Pancreas (tissue), 10 donors: Measurements from ENCODE around the gene IRF4. TPM values are rescaled to one million over a fixed set of nuclear protein-coding genes. Genes with fewer than 3 reads are reported as not detected.

Experiments
- ATAC-seq, 4 donors: fragments of 200-7000 bp; cut with Tn5 transposase; one replicate each; pipeline versions ENCODE4 v1.8.0 to v1.9.1; 2020; ENCODE audit warnings: mild to moderate bottlenecking in 4 of 4, moderate library complexity in 4 of 4
- DNase-seq, 6 donors: peaks; one replicate each; pipeline ENCODE4 v3.0.0-alpha.2; 2020
- FAIRE-seq: peaks from 2 replicates; lab custom pipeline; 2012; peaks lifted over from hg19 to GRCh38; lab: Jason Lieb, UNC
- H3K27ac ChIP-seq, 4 donors: fragments of 200-600 bp; sonication (generic); 1 replicate in 3 of 4; 2 replicates in 1 of 4; pipeline versions ENCODE4 v1.5.0 to v1.8.0; 2020
- H3K27me3 ChIP-seq, 4 donors: fragments of 200-600 bp; one replicate each; pipeline ENCODE4 v1.8.0; 2021
- H3K36me3 ChIP-seq, 3 donors: fragments of 200-600 bp; sonication (generic) in 1 of 3; one replicate each; pipeline versions ENCODE4 v1.5.0 to v1.8.0; 2020 to 2021
- H3K4me1 ChIP-seq, 3 donors: fragments of 200-600 bp; one replicate each; pipeline ENCODE4 v1.8.0; 2021
- H3K4me3 ChIP-seq, 4 donors: fragments of 200-600 bp; sonication (generic) in 2 of 4; one replicate each; pipeline versions ENCODE4 v1.5.0 to v1.8.0; 2020 to 2021
- H3K9me3 ChIP-seq, 4 donors: fragments of 200-600 bp; one replicate each; pipeline ENCODE4 v1.8.0; 2021
- CTCF ChIP-seq, 4 donors: fragments of 200-600 bp; sonication (generic) in 3 of 4; IDR thresholded peaks; one replicate each; pipeline versions ENCODE4 v1.5.0 to v1.8.0; 2021; ENCODE audit warnings: antibody characterized with exemption in 4 of 4
- WGBS, 2 donors: extraction: QIAGEN DNeasy Blood & Tissue Kit; methylation state at CpG; one replicate each; pipeline ENCODE4 v1.1.7; 2013; 5-methylcytosine and 5-hydroxymethylcytosine counted together
- intact Hi-C, 3 donors: fragments of 100-400 bp; cut with DNase I; formaldehyde crosslinking; loops; one replicate each; pipeline versions ENCODE4 v1.11.1 to v1.14.2; 2022
- polyA plus RNA-seq, 2 donors: library from polyadenylated mRNA; stranded (reverse); fragments of 200-250 nt; gene quantifications; one replicate each; pipeline ENCODE4 v1.2.3, GENCODE V29; 2013
- total RNA-seq, 6 donors: library from RNA; stranded (reverse); fragmentation: NEBNext Ultra II Directional in 4 of 6; extraction: Animal tissue kit (Norgen Biotek cat#: 25700) in 4 of 6; gene quantifications; one replicate each; pipeline versions ENCODE4 v1.2.1 to v1.2.4, GENCODE V29; 2021 to 2023
- donor health status: healthy with polysubstance abuse.
- donor health status: DM: no; HTN: no; CAD: no; lungs with moderate emphysema.
- donor health status: DM: no; HTN: no; CAD: no.
- donor health status: control.
- donor health status: control.
- donor health status: Bipolar disorder and iron deficiency.
- donor health status: DM: yes; HTN: yes; CAD: no.
- donor health status: DM: no; HTN: no; CAD: no.
- donor health status: DM: no; HTN: no; CAD: no.
- donor health status: DM: yes; HTN: yes; CAD: no.

Gene IRF4
- total and polyA plus RNA-seq, 8 donors, result 0.04 to 3.8 (median 0.44) TPM

- Histone ChIP-seq H3K36me3 (no peaks in the 10 kb centered on the region), H3K4me1 (no peaks in the 10 kb centered on the region), H3K27ac (no peak overlapping the region), H3K4me3 (no peak overlapping the region), H3K27me3 (no peaks in the 10 kb centered on the region), H3K9me3 (no peaks in the 10 kb centered on the region)
- no peak for FAIRE-seq
- no peak for ATAC-seq
- 74 to 82% methylated on average over 19 of the region's 19 CpGs for WGBS, 2 donors
- DNase-seq, result no peak
- TF ChIP-seq CTCF (IDR thresholded peaks at IDR 0.05), result no peak
- intact Hi-C loops, result no loop called here
Measured at GRCh38 chr6:448296-449056, 56.9 kb downstream of the IRF4 start.

GRCh38 chr6:449057-449430 is 57.5 kb downstream of the IRF4 start:
- Histone ChIP-seq H3K36me3 (no peaks in the 10 kb centered on the region), H3K9me3 (no peaks in the 10 kb centered on the region), H3K27ac (no peak overlapping the region), H3K27me3 (no peaks in the 10 kb centered on the region), H3K4me1 (no peaks in the 10 kb centered on the region), H3K4me3 (no peak overlapping the region)
- ATAC-seq (no peak), FAIRE-seq (no peak), DNase-seq (no peak)
- WGBS, 2 donors, result 69 to 78% methylated on average over 12 of the region's 12 CpGs
- intact Hi-C loops, result no loop called here
- no peak for TF ChIP-seq CTCF (IDR thresholded peaks at IDR 0.05)

GRCh38 chr6:449486-450419 is 58.2 kb downstream of the IRF4 start:
- Histone ChIP-seq H3K36me3 (no peaks in the 10 kb centered on the region), H3K4me1 (no peaks in the 10 kb centered on the region), H3K4me3 (no peak overlapping the region), H3K9me3 (no peaks in the 10 kb centered on the region), H3K27ac (no peak overlapping the region), H3K27me3 (no peaks in the 10 kb centered on the region)
- DNase-seq (no peak), FAIRE-seq (no peak), ATAC-seq (no peak)
- intact Hi-C loops, result no loop called here
- no peak for TF ChIP-seq CTCF (IDR thresholded peaks at IDR 0.05)
- 87 to 89% methylated on average over 52 to 62 of the region's 62 CpGs for WGBS, 2 donors

- DNase-seq (no peak), FAIRE-seq (no peak), ATAC-seq (no peak)
- TF ChIP-seq CTCF (IDR thresholded peaks at IDR 0.05), result no peak
- 76 to 83% methylated on average over 12 of the region's 12 CpGs for WGBS, 2 donors
- Histone ChIP-seq H3K4me1 (no peaks in the 10 kb centered on the region), H3K27me3 (no peaks in the 10 kb centered on the region), H3K9me3 (no peaks in the 10 kb centered on the region), H3K36me3 (no peaks in the 10 kb centered on the region), H3K4me3 (no peak overlapping the region), H3K27ac (no peak overlapping the region)
- intact Hi-C loops, result no loop called here
Measured at GRCh38 chr6:451336-451735, 59.8 kb downstream of the IRF4 start.
